DND-41 (cell line): ENCODE measurements around the gene ECSCR.

Experiments
- EZH2 ChIP-seq: IDR thresholded peaks from 3 replicates; pipeline ENCODE4 v1.6.1; 2012; ENCODE audit warnings: borderline replicate concordance, low read depth, mild to moderate bottlenecking, moderate library complexity, low read length, inconsistent platforms; ENCODE audit not compliant: severe bottlenecking
- TF ChIP-seq, protein P1 (sequence below): IDR thresholded peaks from 2 replicates; pipeline ENCODE4 v1.5.1; 2012; ENCODE audit warnings: borderline replicate concordance, low read length, moderate library complexity, mild to moderate bottlenecking; ENCODE audit not compliant: poor library complexity, severe bottlenecking; ENCODE audit errors: extremely low read depth

DNA sequence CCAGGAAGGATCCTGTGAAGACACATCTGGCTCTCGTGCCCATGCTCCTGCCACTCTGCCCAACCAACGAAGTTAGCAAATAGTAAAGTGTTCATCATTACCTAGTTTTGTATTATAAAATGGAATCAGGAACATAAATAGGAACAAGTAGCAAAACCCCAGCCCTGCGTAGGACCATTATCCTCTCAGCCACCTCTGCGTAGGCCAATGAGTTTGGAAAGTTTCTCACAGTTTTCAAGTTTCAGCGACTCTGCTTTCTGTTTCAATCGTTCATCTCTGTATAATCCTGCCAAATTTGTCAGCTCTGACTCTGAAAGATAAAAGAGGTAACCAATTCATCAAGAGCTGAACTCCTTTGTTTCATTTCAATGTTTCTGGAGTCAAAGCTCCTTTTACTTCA, 48.6 kb downstream of the ECSCR start:
- TF ChIP-seq, protein P1, sequence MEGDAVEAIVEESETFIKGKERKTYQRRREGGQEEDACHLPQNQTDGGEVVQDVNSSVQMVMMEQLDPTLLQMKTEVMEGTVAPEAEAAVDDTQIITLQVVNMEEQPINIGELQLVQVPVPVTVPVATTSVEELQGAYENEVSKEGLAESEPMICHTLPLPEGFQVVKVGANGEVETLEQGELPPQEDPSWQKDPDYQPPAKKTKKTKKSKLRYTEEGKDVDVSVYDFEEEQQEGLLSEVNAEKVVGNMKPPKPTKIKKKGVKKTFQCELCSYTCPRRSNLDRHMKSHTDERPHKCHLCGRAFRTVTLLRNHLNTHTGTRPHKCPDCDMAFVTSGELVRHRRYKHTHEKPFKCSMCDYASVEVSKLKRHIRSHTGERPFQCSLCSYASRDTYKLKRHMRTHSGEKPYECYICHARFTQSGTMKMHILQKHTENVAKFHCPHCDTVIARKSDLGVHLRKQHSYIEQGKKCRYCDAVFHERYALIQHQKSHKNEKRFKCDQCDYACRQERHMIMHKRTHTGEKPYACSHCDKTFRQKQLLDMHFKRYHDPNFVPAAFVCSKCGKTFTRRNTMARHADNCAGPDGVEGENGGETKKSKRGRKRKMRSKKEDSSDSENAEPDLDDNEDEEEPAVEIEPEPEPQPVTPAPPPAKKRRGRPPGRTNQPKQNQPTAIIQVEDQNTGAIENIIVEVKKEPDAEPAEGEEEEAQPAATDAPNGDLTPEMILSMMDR: no peak
- no peak for TF ChIP-seq EZH2
